Calu3 (cell line): ENCODE data around the gene TASL. TPM values are rescaled to one million over a fixed set of nuclear protein-coding genes. Genes with fewer than 3 reads are reported as not detected.

Source experiments
- Bru-seq: library from RNA; stranded (reverse); fragments of 400-500 nt; gene quantifications from one replicate; lab custom pipeline; 2021; lab: Mats Ljungman, UMichigan
- BruChase-seq, 2 experiments: library from RNA; stranded (reverse); fragments of 400-500 nt; gene quantifications; one replicate each; lab custom pipeline; 2021; lab: Mats Ljungman, UMichigan
- BruUV-seq: library from RNA; stranded (reverse); fragments of 400-500 nt; replicated peaks from 2 replicates; lab custom pipeline; 2021; lab: Mats Ljungman, UMichigan
- CTCF ChIA-PET: fragments of 300-600 bp; sonication (Branson Sonifier 250); formaldehyde crosslinking; loops from one replicate; lab custom pipeline; 2022; ENCODE audit warnings: antibody characterized with exemption; lab: Charles Lee
- DNase-seq: peaks from one replicate; pipeline ENCODE4 v3.0.0; 2022
- H3K27ac Mint-ChIP-seq: one replicate; pipeline ENCODE4 v1.8.0; 2022; ENCODE audit warnings: mixed read lengths; ENCODE audit not compliant: unreplicated experiment
- H3K27me3 Mint-ChIP-seq: one replicate; pipeline ENCODE4 v1.8.0; 2022; ENCODE audit warnings: mixed read lengths; ENCODE audit not compliant: unreplicated experiment
- H3K36me3 Mint-ChIP-seq: one replicate; pipeline ENCODE4 v1.8.0; 2022; ENCODE audit warnings: mild to moderate bottlenecking, moderate library complexity, mixed read lengths; ENCODE audit not compliant: insufficient read depth, unreplicated experiment
- H3K4me1 Mint-ChIP-seq: one replicate; pipeline ENCODE4 v1.8.0; 2022; ENCODE audit warnings: mild to moderate bottlenecking, low read depth, mixed read lengths; ENCODE audit not compliant: unreplicated experiment
- H3K4me3 Mint-ChIP-seq: one replicate; pipeline ENCODE4 v1.8.0; 2022; ENCODE audit warnings: mild to moderate bottlenecking, low read depth, moderate library complexity, mixed read lengths; ENCODE audit not compliant: unreplicated experiment
- H3K9me3 Mint-ChIP-seq: one replicate; pipeline ENCODE4 v1.8.0; 2022; ENCODE audit warnings: low read depth, mixed read lengths; ENCODE audit not compliant: unreplicated experiment
- intact Hi-C: fragments of 100-400 bp; cut with micrococcal nuclease; formaldehyde crosslinking; loops from one replicate; pipeline ENCODE4 v1.10.0; 2022; ENCODE audit not compliant: unreplicated experiment
- long read RNA-seq: library from polyadenylated mRNA; stranded (forward); transcript quantifications from one replicate; pipeline ENCODE4 v2.0.0, GENCODE V29; 2022
- total RNA-seq: library from RNA; stranded (reverse); gene quantifications from 2 replicates; pipeline ENCODE4 v1.2.3, GENCODE V29; 2022
- TF ChIP-seq, protein P1 (sequence below): fragments of 200-600 bp; IDR thresholded peaks from one replicate; pipeline ENCODE4 v1.8.0; 2022; ENCODE audit warnings: antibody characterized with exemption; ENCODE audit not compliant: unreplicated experiment

Gene TASL, protein sequence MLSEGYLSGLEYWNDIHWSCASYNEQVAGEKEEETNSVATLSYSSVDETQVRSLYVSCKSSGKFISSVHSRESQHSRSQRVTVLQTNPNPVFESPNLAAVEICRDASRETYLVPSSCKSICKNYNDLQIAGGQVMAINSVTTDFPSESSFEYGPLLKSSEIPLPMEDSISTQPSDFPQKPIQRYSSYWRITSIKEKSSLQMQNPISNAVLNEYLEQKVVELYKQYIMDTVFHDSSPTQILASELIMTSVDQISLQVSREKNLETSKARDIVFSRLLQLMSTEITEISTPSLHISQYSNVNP
- total RNA-seq: not detected in 2 replicates
- percentile 5 among the genes with signal in this experiment for Bru-seq, nascent RNA
- percentile 17 among the genes with signal in this experiment for BruChase-seq, experiment 1, labeled RNA remaining after a 6-hour chase
- BruChase-seq, experiment 2, labeled RNA remaining after a 2-hour chase: percentile 5 among the genes with signal in this experiment
- long read RNA-seq: 0 reads

- Mint-ChIP-seq H3K36me3 (no peaks in the 10 kb centered on the region), H3K4me1 (peaks cover 13% of the 10 kb centered on the region), H3K27me3 (no peaks in the 10 kb centered on the region), H3K4me3 (no peak within 1 kb of the TSS), H3K9me3 (no peaks in the 10 kb centered on the region), H3K27ac (no peak within 1 kb of the TSS)
- TF ChIP-seq, protein P1, sequence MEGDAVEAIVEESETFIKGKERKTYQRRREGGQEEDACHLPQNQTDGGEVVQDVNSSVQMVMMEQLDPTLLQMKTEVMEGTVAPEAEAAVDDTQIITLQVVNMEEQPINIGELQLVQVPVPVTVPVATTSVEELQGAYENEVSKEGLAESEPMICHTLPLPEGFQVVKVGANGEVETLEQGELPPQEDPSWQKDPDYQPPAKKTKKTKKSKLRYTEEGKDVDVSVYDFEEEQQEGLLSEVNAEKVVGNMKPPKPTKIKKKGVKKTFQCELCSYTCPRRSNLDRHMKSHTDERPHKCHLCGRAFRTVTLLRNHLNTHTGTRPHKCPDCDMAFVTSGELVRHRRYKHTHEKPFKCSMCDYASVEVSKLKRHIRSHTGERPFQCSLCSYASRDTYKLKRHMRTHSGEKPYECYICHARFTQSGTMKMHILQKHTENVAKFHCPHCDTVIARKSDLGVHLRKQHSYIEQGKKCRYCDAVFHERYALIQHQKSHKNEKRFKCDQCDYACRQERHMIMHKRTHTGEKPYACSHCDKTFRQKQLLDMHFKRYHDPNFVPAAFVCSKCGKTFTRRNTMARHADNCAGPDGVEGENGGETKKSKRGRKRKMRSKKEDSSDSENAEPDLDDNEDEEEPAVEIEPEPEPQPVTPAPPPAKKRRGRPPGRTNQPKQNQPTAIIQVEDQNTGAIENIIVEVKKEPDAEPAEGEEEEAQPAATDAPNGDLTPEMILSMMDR: no peak
- no peak for DNase-seq
- BruUV-seq: no TSS peak
- intact Hi-C loops: no loop called here
- CTCF ChIA-PET: no interaction called here
These were observed at the start of gene TASL for GRCh38 chrX:30577362-30577991. TSS of gene TASL (minus strand) at chrX:30577766. CDS start at chrX:30560355, 17,411 bp downstream.

DNA sequence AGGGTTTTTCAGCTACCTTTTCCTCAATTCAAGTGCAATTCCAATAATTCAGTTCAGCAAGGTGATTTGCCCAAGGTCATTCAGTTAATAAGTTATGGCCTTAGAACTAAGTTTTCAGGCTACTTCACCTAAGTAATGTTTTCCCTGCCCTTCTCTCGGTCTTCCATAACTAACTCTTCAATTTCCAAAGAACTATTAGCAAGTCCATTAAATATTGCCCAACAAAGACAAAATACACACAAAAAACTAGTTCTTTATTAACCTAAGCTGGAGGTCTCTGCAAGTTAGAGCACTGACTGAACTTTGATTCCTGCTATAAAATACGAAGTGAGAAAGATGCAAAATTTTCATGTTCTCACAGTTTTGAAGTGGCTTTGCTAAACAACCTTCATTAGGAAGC is 48.8 kb upstream of the TASL start:
- CTCF ChIA-PET: no interaction called here
- no TSS peak for BruUV-seq
- Mint-ChIP-seq H3K36me3 (peaks cover 10% of the 10 kb centered on the region), H3K9me3 (peaks cover 2% of the 10 kb centered on the region), H3K4me3 (no peak overlapping the region), H3K27ac (no peak overlapping the region), H3K27me3 (no peaks in the 10 kb centered on the region), H3K4me1 (peaks cover 21% of the 10 kb centered on the region)
- TF ChIP-seq, protein P1: no peak
- no peak for DNase-seq
- intact Hi-C loops: no loop called here

GRCh38 chrX:30622361-30622760 is 44.8 kb upstream of the TASL start:
- no peak for DNase-seq
- CTCF ChIA-PET: interaction anchor here (0.6 kb wide), 1 partner anchor 49 kb away, joined by 6 read pairs; no protein-coding TSS in a partner anchor
- H3K9me3 Mint-ChIP-seq: no peaks in the 10 kb centered on the region
- H3K36me3 Mint-ChIP-seq: peaks cover 2% of the 10 kb centered on the region
- intact Hi-C loops: no loop called here
- no TSS peak for BruUV-seq
- no peak overlapping the region for H3K27ac Mint-ChIP-seq
- H3K27me3 Mint-ChIP-seq: no peaks in the 10 kb centered on the region
- no peak overlapping the region for H3K4me3 Mint-ChIP-seq
- peaks cover 11% of the 10 kb centered on the region for H3K4me1 Mint-ChIP-seq
- TF ChIP-seq, protein P1: no peak

GRCh38 chrX:30620980-30621618 is 43.5 kb upstream of the TASL start:
- no peaks in the 10 kb centered on the region for H3K27me3 Mint-ChIP-seq
- BruUV-seq: no TSS peak
- intact Hi-C loops: no loop called here
- CTCF ChIA-PET: no interaction called here
- no peak overlapping the region for H3K27ac Mint-ChIP-seq
- no peaks in the 10 kb centered on the region for H3K9me3 Mint-ChIP-seq
- no peaks in the 10 kb centered on the region for H3K36me3 Mint-ChIP-seq
- no peaks in the 10 kb centered on the region for H3K4me1 Mint-ChIP-seq
- TF ChIP-seq, protein P1: no peak
- H3K4me3 Mint-ChIP-seq: no peak overlapping the region
- peak; percentile 2 for DNase-seq
